22Rv1 (cell line): ENCODE data around the gene EXOC3L1.

Experiments used
- ZFX ChIP-seq: fragments of 450-650 bp; IDR thresholded peaks from 2 replicates; pipeline ENCODE4 v1.6.1; 2017; ENCODE audit warnings: antibody characterized with exemption, borderline replicate concordance
- TF ChIP-seq, protein P1 (sequence below): fragments of 450-650 bp; IDR thresholded peaks from 2 replicates; pipeline ENCODE4 v1.5.1; 2017; ENCODE audit warnings: mild to moderate bottlenecking

DNA sequence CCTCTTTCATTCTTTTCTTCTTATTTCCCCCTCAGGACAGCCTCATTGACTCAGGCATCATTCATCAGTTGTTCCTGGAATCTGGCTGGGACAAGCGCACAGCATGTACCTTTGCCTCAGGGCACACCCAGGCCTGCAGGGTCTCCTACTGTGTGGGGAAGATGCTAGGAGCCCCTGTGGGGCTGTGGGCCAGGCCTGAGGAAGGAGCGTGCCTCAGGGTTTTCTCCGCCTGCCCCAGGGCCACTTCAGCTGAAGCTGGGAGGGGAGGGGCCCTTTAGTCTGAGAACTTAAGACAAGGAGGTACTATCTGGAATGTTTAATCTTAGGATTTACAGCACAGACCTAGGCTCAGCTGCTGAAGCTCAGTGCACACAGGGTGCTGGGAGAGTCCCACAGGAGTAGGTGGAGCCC, 16.9 kb upstream of the EXOC3L1 start:
- TF ChIP-seq, protein P1, sequence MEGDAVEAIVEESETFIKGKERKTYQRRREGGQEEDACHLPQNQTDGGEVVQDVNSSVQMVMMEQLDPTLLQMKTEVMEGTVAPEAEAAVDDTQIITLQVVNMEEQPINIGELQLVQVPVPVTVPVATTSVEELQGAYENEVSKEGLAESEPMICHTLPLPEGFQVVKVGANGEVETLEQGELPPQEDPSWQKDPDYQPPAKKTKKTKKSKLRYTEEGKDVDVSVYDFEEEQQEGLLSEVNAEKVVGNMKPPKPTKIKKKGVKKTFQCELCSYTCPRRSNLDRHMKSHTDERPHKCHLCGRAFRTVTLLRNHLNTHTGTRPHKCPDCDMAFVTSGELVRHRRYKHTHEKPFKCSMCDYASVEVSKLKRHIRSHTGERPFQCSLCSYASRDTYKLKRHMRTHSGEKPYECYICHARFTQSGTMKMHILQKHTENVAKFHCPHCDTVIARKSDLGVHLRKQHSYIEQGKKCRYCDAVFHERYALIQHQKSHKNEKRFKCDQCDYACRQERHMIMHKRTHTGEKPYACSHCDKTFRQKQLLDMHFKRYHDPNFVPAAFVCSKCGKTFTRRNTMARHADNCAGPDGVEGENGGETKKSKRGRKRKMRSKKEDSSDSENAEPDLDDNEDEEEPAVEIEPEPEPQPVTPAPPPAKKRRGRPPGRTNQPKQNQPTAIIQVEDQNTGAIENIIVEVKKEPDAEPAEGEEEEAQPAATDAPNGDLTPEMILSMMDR = no peak
- TF ChIP-seq ZFX = no peak
